ENCODE data around the gene ATP2A3. TPM values are rescaled to one million over a fixed set of nuclear protein-coding genes. Genes with fewer than 3 reads are reported as not detected.

ATP2A3 gene
- polyA plus RNA-seq, 3 donors from 2014 or later: 29.6 to 116 (median 35.1) TPM

GRCh38 chr17:3986270-3986938, 22.2 kb upstream of the ATP2A3 start:
- peaks cover 0 to 3% of the 10 kb centered on the region in 2 donors for H3K4me1 Mint-ChIP-seq
- H3K27ac Mint-ChIP-seq: no peak overlapping the region
- H3K36me3 Mint-ChIP-seq: no peaks in the 10 kb centered on the region
- H3K27me3 Mint-ChIP-seq (ENCODE audit: low read depth in 3 of 3): peaks cover 0 to 9% (median 2%) of the 10 kb centered on the region in 3 donors
- H3K4me3 Mint-ChIP-seq: no peak overlapping the region
- H3K9me3 Mint-ChIP-seq: no peaks in the 10 kb centered on the region
- no peak for DNase-seq

- DNase-seq: no peak
- Mint-ChIP-seq H3K27ac (no peak overlapping the region), H3K9me3 (no peaks in the 10 kb centered on the region), H3K36me3 (no peaks in the 10 kb centered on the region), H3K4me1 (peaks cover 0 to 3% of the 10 kb centered on the region in 2 donors), H3K4me3 (no peak overlapping the region), H3K27me3 (ENCODE audit: low read depth in 3 of 3) (peaks cover 0 to 7% (median 2%) of the 10 kb centered on the region in 3 donors)
These were observed 21.6 kb upstream of the ATP2A3 start for GRCh38 chr17:3985846-3986245.

- Mint-ChIP-seq H3K36me3 (no peaks in the 10 kb centered on the region), H3K4me1 (peaks cover 0 to 3% of the 10 kb centered on the region in 2 donors), H3K27ac (no peak overlapping the region), H3K9me3 (no peaks in the 10 kb centered on the region), H3K27me3 (ENCODE audit: low read depth in 3 of 3) (peaks cover 0 to 7% (median 2%) of the 10 kb centered on the region in 3 donors), H3K4me3 (no peak overlapping the region)
- no peak for DNase-seq
These were observed 19.6 kb upstream of the ATP2A3 start for GRCh38 chr17:3983606-3984484.

GRCh38 chr17:3982541-3983017, 18.3 kb upstream of the ATP2A3 start:
- no peaks in the 10 kb centered on the region for H3K9me3 Mint-ChIP-seq
- H3K36me3 Mint-ChIP-seq: no peaks in the 10 kb centered on the region
- H3K27ac Mint-ChIP-seq: no peak overlapping the region
- no peak for DNase-seq
- no peak overlapping the region for H3K4me3 Mint-ChIP-seq
- peaks cover 0 to 7% (median 2%) of the 10 kb centered on the region in 3 donors for H3K27me3 Mint-ChIP-seq (ENCODE audit: low read depth in 3 of 3)
- peaks cover 0 to 3% of the 10 kb centered on the region in 2 donors for H3K4me1 Mint-ChIP-seq

GRCh38 chr17:3982113-3982512, 17.9 kb upstream of the ATP2A3 start:
- no peak for DNase-seq
- Mint-ChIP-seq H3K27me3 (ENCODE audit: low read depth in 3 of 3) (peaks cover 0 to 7% (median 2%) of the 10 kb centered on the region in 3 donors), H3K4me3 (no peak overlapping the region), H3K9me3 (no peaks in the 10 kb centered on the region), H3K36me3 (no peaks in the 10 kb centered on the region), H3K4me1 (peaks cover 0 to 3% of the 10 kb centered on the region in 2 donors), H3K27ac (no peak overlapping the region)

GRCh38 chr17:3981455-3981854, 17.2 kb upstream of the ATP2A3 start:
- Mint-ChIP-seq H3K27ac (no peak overlapping the region), H3K9me3 (no peaks in the 10 kb centered on the region), H3K27me3 (ENCODE audit: low read depth in 3 of 3) (peaks cover 0 to 7% (median 2%) of the 10 kb centered on the region in 3 donors), H3K36me3 (no peaks in the 10 kb centered on the region), H3K4me3 (no peak overlapping the region), H3K4me1 (peaks cover 0 to 3% of the 10 kb centered on the region in 2 donors)
- no peak for DNase-seq

- Mint-ChIP-seq H3K9me3 (no peaks in the 10 kb centered on the region), H3K4me1 (peaks cover 0 to 3% of the 10 kb centered on the region in 2 donors), H3K4me3 (no peak overlapping the region), H3K27me3 (ENCODE audit: low read depth in 3 of 3) (peaks cover 0 to 4% (median 2%) of the 10 kb centered on the region in 3 donors), H3K27ac (no peak overlapping the region), H3K36me3 (no peaks in the 10 kb centered on the region)
- no peak for DNase-seq
These were observed 16.3 kb upstream of the ATP2A3 start for GRCh38 chr17:3980381-3981014.

GRCh38 chr17:3979290-3979611, 15.0 kb upstream of the ATP2A3 start:
- no peak overlapping the region for H3K4me3 Mint-ChIP-seq
- peaks cover 6 to 8% of the 10 kb centered on the region in 2 donors for H3K4me1 Mint-ChIP-seq
- H3K27me3 Mint-ChIP-seq (ENCODE audit: low read depth in 3 of 3): peaks cover 0 to 3% (median 2%) of the 10 kb centered on the region in 3 donors
- peaks cover 0 to 10% (median 1%) of the 10 kb centered on the region in 6 donors for H3K9me3 Mint-ChIP-seq
- H3K27ac Mint-ChIP-seq: no peak overlapping the region
- no peak for DNase-seq
- H3K36me3 Mint-ChIP-seq: peaks cover 0 to 6% (median 3%) of the 10 kb centered on the region in 3 donors

- H3K27me3 Mint-ChIP-seq (ENCODE audit: low read depth in 3 of 3): peaks cover 0 to 4% (median 3%) of the 10 kb centered on the region in 3 donors
- peaks cover 7 to 8% of the 10 kb centered on the region in 2 donors for H3K4me1 Mint-ChIP-seq
- H3K9me3 Mint-ChIP-seq: peaks cover 0 to 10% (median 1%) of the 10 kb centered on the region in 6 donors
- peaks cover 0 to 6% (median 3%) of the 10 kb centered on the region in 3 donors for H3K36me3 Mint-ChIP-seq
- H3K27ac Mint-ChIP-seq: no peak overlapping the region
- DNase-seq: no peak
- no peak overlapping the region for H3K4me3 Mint-ChIP-seq
These were observed 14.4 kb upstream of the ATP2A3 start for GRCh38 chr17:3978421-3979289.

- Mint-ChIP-seq H3K36me3 (peaks cover 0 to 6% (median 3%) of the 10 kb centered on the region in 3 donors), H3K9me3 (peaks cover 0 to 10% (median 1%) of the 10 kb centered on the region in 6 donors), H3K27ac (no peak overlapping the region), H3K4me3 (no peak overlapping the region), H3K27me3 (ENCODE audit: low read depth in 3 of 3) (peaks cover 3 to 4% (median 4%) of the 10 kb centered on the region in 3 donors), H3K4me1 (peaks cover 16 to 19% of the 10 kb centered on the region in 2 donors)
- no peak for DNase-seq
These were observed 13.2 kb upstream of the ATP2A3 start for GRCh38 chr17:3977387-3977786.

GRCh38 chr17:3976675-3977171, 12.5 kb upstream of the ATP2A3 start:
- Mint-ChIP-seq H3K9me3 (peaks cover 0 to 10% (median 1%) of the 10 kb centered on the region in 6 donors), H3K36me3 (peaks cover 0 to 6% (median 3%) of the 10 kb centered on the region in 3 donors), H3K4me3 (no peak overlapping the region), H3K27me3 (ENCODE audit: low read depth in 3 of 3) (peaks cover 3 to 6% (median 4%) of the 10 kb centered on the region in 3 donors), H3K4me1 (peaks cover 23 to 26% of the 10 kb centered on the region in 2 donors), H3K27ac (no peak overlapping the region)
- no peak for DNase-seq

- peaks cover 0 to 10% (median 1%) of the 10 kb centered on the region in 6 donors for H3K9me3 Mint-ChIP-seq
- peaks cover 0 to 6% (median 3%) of the 10 kb centered on the region in 3 donors for H3K36me3 Mint-ChIP-seq
- H3K27me3 Mint-ChIP-seq (ENCODE audit: low read depth in 3 of 3): peaks cover 3 to 6% (median 4%) of the 10 kb centered on the region in 3 donors
- H3K27ac Mint-ChIP-seq: peak overlapping the region in 1 of 6 donors; percentile 6
- no peak overlapping the region for H3K4me3 Mint-ChIP-seq
- H3K4me1 Mint-ChIP-seq: peaks cover 24 to 27% of the 10 kb centered on the region in 2 donors
- DNase-seq: no peak
These were observed 10.7 kb upstream of the ATP2A3 start for GRCh38 chr17:3974980-3975379.
